HEK293 (cell line): ENCODE results near the gene MT1A.

Experiments
- KLF7 ChIP-seq: fragments of 450-650 bp; formaldehyde crosslinking; IDR thresholded peaks from 2 replicates; pipeline ENCODE4 v1.5.1; 2016; ENCODE audit warnings: missing biosample characterization, missing genetic modification characterization, borderline replicate concordance
- OSR2 ChIP-seq: fragments of 450-650 bp; formaldehyde crosslinking; IDR thresholded peaks from 2 replicates; pipeline ENCODE4 v1.5.1; 2016; ENCODE audit warnings: missing biosample characterization, missing genetic modification characterization
- REST ChIP-seq: fragments of 450-650 bp; formaldehyde crosslinking; IDR thresholded peaks from 2 replicates; pipeline ENCODE4 v1.5.1; 2016; ENCODE audit warnings: missing biosample characterization, missing genetic modification characterization
- ZBTB10 ChIP-seq: fragments of 450-650 bp; formaldehyde crosslinking; IDR thresholded peaks from 2 replicates; pipeline ENCODE4 v1.5.1; 2016; ENCODE audit warnings: missing biosample characterization, missing genetic modification characterization
- ZBTB20 ChIP-seq: fragments of 450-650 bp; formaldehyde crosslinking; IDR thresholded peaks from 2 replicates; pipeline ENCODE4 v1.5.1; 2016; ENCODE audit warnings: missing biosample characterization, missing genetic modification characterization
- ZBTB7A ChIP-seq: fragments of 450-650 bp; formaldehyde crosslinking; IDR thresholded peaks from 2 replicates; pipeline ENCODE4 v1.5.1; 2016; ENCODE audit warnings: low read depth, missing biosample characterization, missing genetic modification characterization
- ZFP37 ChIP-seq: fragments of 450-650 bp; formaldehyde crosslinking; IDR thresholded peaks from 2 replicates; pipeline ENCODE4 v1.5.1; 2016; ENCODE audit warnings: missing biosample characterization, missing genetic modification characterization
- ZNF114 ChIP-seq: fragments of 450-650 bp; formaldehyde crosslinking; IDR thresholded peaks from 2 replicates; pipeline ENCODE4 v1.5.0; 2017; ENCODE audit warnings: missing biosample characterization, missing genetic modification characterization
- ZNF121 ChIP-seq: fragments of 450-650 bp; formaldehyde crosslinking; IDR thresholded peaks from 2 replicates; pipeline ENCODE4 v1.5.1; 2016; ENCODE audit warnings: missing biosample characterization, missing genetic modification characterization
- ZNF155 ChIP-seq: fragments of 450-650 bp; formaldehyde crosslinking; IDR thresholded peaks from 2 replicates; pipeline ENCODE4 v1.5.1; 2016; ENCODE audit warnings: missing biosample characterization, missing genetic modification characterization
- ZNF19 ChIP-seq: fragments of 450-650 bp; formaldehyde crosslinking; IDR thresholded peaks from 2 replicates; pipeline ENCODE4; 2016; ENCODE audit warnings: missing biosample characterization, missing genetic modification characterization, low read depth
- ZNF223 ChIP-seq: fragments of 450-650 bp; formaldehyde crosslinking; IDR thresholded peaks from 2 replicates; pipeline ENCODE4 v1.5.1; 2016; ENCODE audit warnings: missing biosample characterization, missing genetic modification characterization
- ZNF280C ChIP-seq: fragments of 450-650 bp; formaldehyde crosslinking; IDR thresholded peaks from 2 replicates; pipeline ENCODE4 v1.5.1; 2016; ENCODE audit warnings: missing biosample characterization, missing genetic modification characterization
- ZNF335 ChIP-seq: fragments of 450-650 bp; formaldehyde crosslinking; conservative IDR thresholded peaks from 2 replicates; pipeline ENCODE4 v1.5.1; 2016; ENCODE audit warnings: missing biosample characterization, missing genetic modification characterization
- ZNF473 ChIP-seq: fragments of 450-650 bp; formaldehyde crosslinking; IDR thresholded peaks from 2 replicates; pipeline ENCODE4 v1.5.1; 2017; ENCODE audit warnings: missing biosample characterization, missing genetic modification characterization
- ZNF510 ChIP-seq: fragments of 450-650 bp; formaldehyde crosslinking; IDR thresholded peaks from 2 replicates; pipeline ENCODE4 v1.5.1; 2018; ENCODE audit warnings: mild to moderate bottlenecking, missing genetic modification characterization, missing biosample characterization; ENCODE audit not compliant: insufficient replicate concordance
- ZNF585B ChIP-seq: fragments of 450-650 bp; formaldehyde crosslinking; IDR thresholded peaks from 2 replicates; pipeline ENCODE4 v1.5.1; 2016; ENCODE audit warnings: missing biosample characterization, missing genetic modification characterization
- ZNF639 ChIP-seq: fragments of 450-650 bp; formaldehyde crosslinking; IDR thresholded peaks from 2 replicates; pipeline ENCODE4 v1.5.1; 2016; ENCODE audit warnings: missing biosample characterization, missing genetic modification characterization
- ZNF654 ChIP-seq: fragments of 450-650 bp; formaldehyde crosslinking; IDR thresholded peaks from 2 replicates; pipeline ENCODE4 v1.5.1; 2016; ENCODE audit warnings: low read depth, missing biosample characterization, missing genetic modification characterization
- ZNF707 ChIP-seq: fragments of 450-650 bp; formaldehyde crosslinking; IDR thresholded peaks from 2 replicates; pipeline ENCODE4 v1.5.1; 2016; ENCODE audit warnings: missing biosample characterization, missing genetic modification characterization
- ZSCAN18 ChIP-seq: fragments of 450-650 bp; formaldehyde crosslinking; IDR thresholded peaks from 2 replicates; pipeline ENCODE4 v1.5.1; 2016; ENCODE audit warnings: missing biosample characterization, missing genetic modification characterization
- ZSCAN30 ChIP-seq: fragments of 450-650 bp; IDR thresholded peaks from 2 replicates; pipeline ENCODE4 v1.5.1; 2018; ENCODE audit warnings: missing biosample characterization, mild to moderate bottlenecking, missing genetic modification characterization, moderate library complexity
- TF ChIP-seq, protein P1 (sequence below): fragments of 450-650 bp; formaldehyde crosslinking; IDR thresholded peaks from 2 replicates; pipeline ENCODE4 v1.5.1; 2016; ENCODE audit warnings: missing biosample characterization, missing genetic modification characterization
- TF ChIP-seq, protein P2 (sequence below): fragments of 450-650 bp; formaldehyde crosslinking; optimal IDR thresholded peaks from 2 replicates; pipeline ENCODE3; 2016; ENCODE audit warnings: missing biosample characterization, mild to moderate bottlenecking, missing genetic modification characterization

MT1A gene

DNA sequence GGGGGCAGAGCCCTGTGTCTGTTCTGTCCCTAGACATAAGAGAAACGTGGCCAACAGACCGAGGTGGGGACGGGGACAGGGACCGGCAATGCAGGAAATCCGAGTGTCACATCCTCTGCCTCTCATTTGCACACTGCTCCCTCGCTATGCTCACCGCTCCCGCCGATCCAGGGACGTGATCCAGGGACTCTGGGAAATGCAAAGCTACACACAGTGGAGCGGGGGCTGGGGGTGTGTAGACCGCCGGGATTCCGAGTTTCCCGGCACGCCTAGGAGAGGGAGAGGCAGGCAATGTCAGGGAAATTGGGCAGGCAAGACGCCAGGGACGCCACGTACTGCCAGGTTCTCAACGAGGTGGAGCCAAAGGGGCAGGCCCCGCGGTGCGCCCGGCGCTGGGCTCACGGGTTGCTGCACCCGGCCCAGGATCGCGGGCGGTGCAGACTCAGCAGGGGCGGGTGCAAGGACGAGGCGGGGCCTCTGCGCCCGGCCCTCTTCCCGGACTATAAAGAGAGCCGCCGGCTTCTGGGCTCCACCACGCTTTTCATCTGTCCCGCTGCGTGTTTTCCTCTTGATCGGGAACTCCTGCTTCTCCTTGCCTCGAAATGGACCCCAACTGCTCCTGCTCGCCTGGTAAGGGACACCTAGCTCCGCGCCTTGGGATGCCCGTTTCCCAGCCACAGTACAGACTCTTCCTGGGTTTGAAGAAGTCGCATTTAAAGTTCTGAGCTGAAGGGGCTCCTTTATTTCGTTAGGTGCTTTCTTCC, 43.7 kb downstream of the MT1A start, which contains the start of gene MT1X (continued):
- TF ChIP-seq, protein P1, sequence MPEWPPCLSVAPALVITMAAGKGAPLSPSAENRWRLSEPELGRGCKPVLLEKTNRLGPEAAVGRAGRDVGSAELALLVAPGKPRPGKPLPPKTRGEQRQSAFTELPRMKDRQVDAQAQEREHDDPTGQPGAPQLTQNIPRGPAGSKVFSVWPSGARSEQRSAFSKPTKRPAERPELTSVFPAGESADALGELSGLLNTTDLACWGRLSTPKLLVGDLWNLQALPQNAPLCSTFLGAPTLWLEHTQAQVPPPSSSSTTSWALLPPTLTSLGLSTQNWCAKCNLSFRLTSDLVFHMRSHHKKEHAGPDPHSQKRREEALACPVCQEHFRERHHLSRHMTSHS (tag by site-specific recombination), result no peak
- TF ChIP-seq KLF7 (no peak), ZNF585B (tag by site-specific recombination) (no peak), ZNF121 (no peak), ZNF654 (no peak), ZNF114 (tag by site-specific recombination) (no peak), ZBTB20 (tag by site-specific recombination) (peak; percentile 74), ZNF510 (no peak), ZBTB7A (tag by site-specific recombination) (no peak), ZNF223 (tag by site-specific recombination) (no peak), ZNF473 (no peak), ZNF639 (tag by site-specific recombination) (no peak), ZSCAN18 (tag by site-specific recombination) (no peak), ZSCAN30 (tag by site-specific recombination) (no peak), ZNF155 (tag by site-specific recombination) (no peak), ZNF707 (tag by site-specific recombination) (no peak), ZNF19 (tag by site-specific recombination) (no peak), OSR2 (tag by site-specific recombination) (0 out of 2 replicates have a peak, but pooled peaks have one; percentile 27), ZFP37 (tag by site-specific recombination) (no peak), ZNF280C (no peak), ZBTB10 (no peak), REST (tag by site-specific recombination) (no peak), ZNF335 (tag by site-specific recombination) (peak; percentile 78)
- TF ChIP-seq, protein P2, sequence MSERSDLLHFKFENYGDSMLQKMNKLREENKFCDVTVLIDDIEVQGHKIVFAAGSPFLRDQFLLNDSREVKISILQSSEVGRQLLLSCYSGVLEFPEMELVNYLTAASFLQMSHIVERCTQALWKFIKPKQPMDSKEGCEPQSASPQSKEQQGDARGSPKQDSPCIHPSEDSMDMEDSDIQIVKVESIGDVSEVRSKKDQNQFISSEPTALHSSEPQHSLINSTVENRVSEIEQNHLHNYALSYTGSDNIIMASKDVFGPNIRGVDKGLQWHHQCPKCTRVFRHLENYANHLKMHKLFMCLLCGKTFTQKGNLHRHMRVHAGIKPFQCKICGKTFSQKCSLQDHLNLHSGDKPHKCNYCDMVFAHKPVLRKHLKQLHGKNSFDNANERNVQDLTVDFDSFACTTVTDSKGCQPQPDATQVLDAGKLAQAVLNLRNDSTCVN (tag by site-specific recombination), result peak; percentile 37
